Prostate gland (tissue), 2 donors: ENCODE measurements around the gene THPO. TPM values are rescaled to one million over a fixed set of nuclear protein-coding genes. Genes with fewer than 3 reads are reported as not detected.

Source experiments
- DNase-seq: peaks from one replicate; pipeline ENCODE4 v3.0.0-alpha.2; 2019; ENCODE audit warnings: low spot score
- H3K27ac ChIP-seq, 2 donors: fragments of 200-600 bp; sonication (generic); 2 replicates each; pipeline ENCODE4 v1.5.1; 2017 to 2019
- H3K27me3 ChIP-seq: fragments of 200-600 bp; sonication (generic); replicated peaks from 2 replicates; pipeline ENCODE4 v1.5.1; 2019; ENCODE audit not compliant: insufficient read depth
- H3K36me3 ChIP-seq, 2 donors: fragments of 200-600 bp; sonication (generic); 1 replicate in 1 of 2; 2 replicates in 1 of 2; pipeline versions ENCODE4 v1.5.1 to v1.8.1; 2017 to 2019
- H3K4me1 ChIP-seq: fragments of 200-600 bp; sonication (generic); replicated peaks from 2 replicates; pipeline ENCODE4 v1.5.1; 2019
- H3K4me3 ChIP-seq, 2 donors: fragments of 200-600 bp; sonication (generic); 2 replicates each; pipeline ENCODE4 v1.5.1; 2017 to 2019
- H3K9me3 ChIP-seq: fragments of 200-600 bp; sonication (generic); 2 replicates; pipeline ENCODE4 v1.5.1; 2017
- POLR2A ChIP-seq: fragments of 450-650 bp; IDR thresholded peaks from one replicate; pipeline ENCODE4 v1.6.1; 2016; ENCODE audit warnings: antibody characterized with exemption, mild to moderate bottlenecking
- POLR2AphosphoS5 ChIP-seq: sonication (generic); formaldehyde crosslinking; IDR thresholded peaks from one replicate; pipeline ENCODE4 v1.6.1; 2017; ENCODE audit warnings: antibody characterized with exemption
- WGBS: methylation state at CpG from one replicate; pipeline ENCODE4 v1.1.5; 2018; 5-methylcytosine and 5-hydroxymethylcytosine counted together
- intact Hi-C: fragments of 100-400 bp; cut with DNase I; formaldehyde crosslinking; loops from one replicate; pipeline ENCODE4 v1.14.2; 2022
- total RNA-seq, 2 donors: library from RNA; depleted of rRNA; stranded (reverse); fragments of >200 nt; gene quantifications; one replicate each; pipeline ENCODE4 v1.1.0, GENCODE V29; 2016
- TF ChIP-seq, protein P1 (sequence below), 4 experiments: fragments of 200-600 bp in 2 of 4; fragments of 450-650 bp in 2 of 4; sonication (generic) in 2 of 4; IDR thresholded peaks; 1 replicate in 3 of 4; 2 replicates in 1 of 4; pipeline ENCODE4 v1.5.1; 2016 to 2019; ENCODE audit warnings: antibody characterized with exemption in 4 of 4, mild to moderate bottlenecking in 2 of 4, moderate library complexity in 2 of 4

The THPO gene
- total RNA-seq, 2 donors from 2014 or later: not detected

DNA sequence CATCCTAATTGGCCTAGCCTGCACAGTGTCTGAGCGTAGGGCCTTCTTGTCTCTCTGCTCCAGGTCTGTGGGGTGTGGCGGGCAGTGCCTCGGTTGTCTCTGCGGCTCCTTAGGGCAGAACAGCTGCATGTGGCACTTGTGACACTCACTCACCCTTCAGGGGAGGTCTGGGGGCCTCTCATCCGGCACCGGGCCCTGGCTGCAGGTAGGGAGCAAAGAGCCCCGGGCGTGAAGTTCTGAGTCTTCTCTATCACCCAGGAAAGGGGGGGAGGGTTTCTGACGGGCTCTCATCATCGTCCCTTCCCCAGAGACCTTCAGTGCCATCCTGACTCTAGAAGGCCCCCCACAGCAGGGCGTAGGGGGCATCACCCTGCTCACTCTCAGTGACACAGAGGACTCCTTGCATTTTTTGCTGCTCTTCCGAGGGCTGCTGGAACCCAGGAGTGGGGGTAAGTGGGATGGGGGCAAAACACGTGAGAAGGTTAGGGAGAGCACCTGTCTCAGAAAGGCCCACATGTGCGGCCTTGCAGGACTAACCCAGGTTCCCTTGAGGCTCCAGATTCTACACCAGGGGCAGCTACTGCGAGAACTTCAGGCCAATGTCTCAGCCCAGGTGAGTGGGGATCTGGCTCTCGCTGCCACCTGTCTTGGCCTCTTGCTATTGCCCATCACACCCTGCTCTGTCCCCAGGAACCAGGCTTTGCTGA lies 4.5 kb upstream of the THPO start:
- no peak for DNase-seq
- intact Hi-C loops: no loop called here
- Histone ChIP-seq H3K27me3 (no peaks in the 10 kb centered on the region), H3K36me3 (no peaks in the 10 kb centered on the region), H3K9me3 (no peaks in the 10 kb centered on the region), H3K4me1 (no peaks in the 10 kb centered on the region), H3K4me3 (no peak overlapping the region), H3K27ac (no peak overlapping the region)
- 91% methylated on average over 16 of the region's 16 CpGs for WGBS
- TF ChIP-seq, protein P1, sequence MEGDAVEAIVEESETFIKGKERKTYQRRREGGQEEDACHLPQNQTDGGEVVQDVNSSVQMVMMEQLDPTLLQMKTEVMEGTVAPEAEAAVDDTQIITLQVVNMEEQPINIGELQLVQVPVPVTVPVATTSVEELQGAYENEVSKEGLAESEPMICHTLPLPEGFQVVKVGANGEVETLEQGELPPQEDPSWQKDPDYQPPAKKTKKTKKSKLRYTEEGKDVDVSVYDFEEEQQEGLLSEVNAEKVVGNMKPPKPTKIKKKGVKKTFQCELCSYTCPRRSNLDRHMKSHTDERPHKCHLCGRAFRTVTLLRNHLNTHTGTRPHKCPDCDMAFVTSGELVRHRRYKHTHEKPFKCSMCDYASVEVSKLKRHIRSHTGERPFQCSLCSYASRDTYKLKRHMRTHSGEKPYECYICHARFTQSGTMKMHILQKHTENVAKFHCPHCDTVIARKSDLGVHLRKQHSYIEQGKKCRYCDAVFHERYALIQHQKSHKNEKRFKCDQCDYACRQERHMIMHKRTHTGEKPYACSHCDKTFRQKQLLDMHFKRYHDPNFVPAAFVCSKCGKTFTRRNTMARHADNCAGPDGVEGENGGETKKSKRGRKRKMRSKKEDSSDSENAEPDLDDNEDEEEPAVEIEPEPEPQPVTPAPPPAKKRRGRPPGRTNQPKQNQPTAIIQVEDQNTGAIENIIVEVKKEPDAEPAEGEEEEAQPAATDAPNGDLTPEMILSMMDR (IDR thresholded peaks at IDR 0.05): no peak
- TF ChIP-seq POLR2AphosphoS5 (no peak), POLR2A (no peak)

DNA sequence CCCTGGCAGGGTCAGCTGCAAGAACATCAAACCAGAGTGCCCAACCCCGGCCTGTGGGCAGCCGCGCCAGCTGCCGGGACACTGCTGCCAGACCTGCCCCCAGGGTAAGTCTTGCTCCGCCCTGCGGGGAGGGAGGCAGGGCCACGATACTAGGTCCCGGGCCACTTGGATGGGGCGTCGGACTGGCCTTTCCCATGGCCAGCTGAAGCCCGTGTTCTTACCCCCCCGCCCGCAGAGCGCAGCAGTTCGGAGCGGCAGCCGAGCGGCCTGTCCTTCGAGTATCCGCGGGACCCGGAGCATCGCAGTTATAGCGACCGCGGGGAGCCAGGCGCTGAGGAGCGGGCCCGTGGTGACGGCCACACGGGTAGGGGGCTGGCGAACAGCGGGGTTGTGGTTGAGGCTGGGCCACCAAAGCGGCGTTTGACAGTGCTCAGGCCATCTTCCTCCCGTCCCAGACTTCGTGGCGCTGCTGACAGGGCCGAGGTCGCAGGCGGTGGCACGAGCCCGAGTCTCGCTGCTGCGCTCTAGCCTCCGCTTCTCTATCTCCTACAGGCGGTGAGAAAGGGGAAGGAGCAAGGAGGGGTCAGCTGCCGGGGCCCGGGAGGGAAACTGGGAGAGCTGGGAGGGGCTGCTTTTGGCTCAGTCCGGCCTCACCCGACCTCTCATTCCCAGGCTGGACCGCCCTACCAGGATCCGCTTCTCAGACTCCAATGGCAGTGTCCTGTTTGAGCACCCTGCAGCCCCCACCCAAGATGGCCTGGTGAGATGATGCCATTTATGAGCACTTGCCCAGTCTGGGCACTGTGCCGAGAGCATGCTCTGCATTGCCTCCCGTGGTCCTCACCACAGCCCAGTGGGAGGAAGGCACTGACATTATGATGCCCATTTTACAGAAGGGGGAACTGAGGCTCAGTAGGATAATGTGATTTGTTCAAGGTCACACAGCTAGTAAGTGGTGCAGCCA lies 3.5 kb upstream of the THPO start:
- Histone ChIP-seq H3K27me3 (no peaks in the 10 kb centered on the region), H3K27ac (no peak overlapping the region), H3K9me3 (no peaks in the 10 kb centered on the region), H3K4me1 (no peaks in the 10 kb centered on the region), H3K36me3 (no peaks in the 10 kb centered on the region), H3K4me3 (no peak overlapping the region)
- intact Hi-C loops: no loop called here
- no peak for TF ChIP-seq POLR2A
- TF ChIP-seq POLR2AphosphoS5: no peak
- TF ChIP-seq, protein P1 (IDR thresholded peaks at IDR 0.05): no peak
- DNase-seq: no peak
- 35% methylated on average over 54 of the region's 55 CpGs for WGBS

DNA sequence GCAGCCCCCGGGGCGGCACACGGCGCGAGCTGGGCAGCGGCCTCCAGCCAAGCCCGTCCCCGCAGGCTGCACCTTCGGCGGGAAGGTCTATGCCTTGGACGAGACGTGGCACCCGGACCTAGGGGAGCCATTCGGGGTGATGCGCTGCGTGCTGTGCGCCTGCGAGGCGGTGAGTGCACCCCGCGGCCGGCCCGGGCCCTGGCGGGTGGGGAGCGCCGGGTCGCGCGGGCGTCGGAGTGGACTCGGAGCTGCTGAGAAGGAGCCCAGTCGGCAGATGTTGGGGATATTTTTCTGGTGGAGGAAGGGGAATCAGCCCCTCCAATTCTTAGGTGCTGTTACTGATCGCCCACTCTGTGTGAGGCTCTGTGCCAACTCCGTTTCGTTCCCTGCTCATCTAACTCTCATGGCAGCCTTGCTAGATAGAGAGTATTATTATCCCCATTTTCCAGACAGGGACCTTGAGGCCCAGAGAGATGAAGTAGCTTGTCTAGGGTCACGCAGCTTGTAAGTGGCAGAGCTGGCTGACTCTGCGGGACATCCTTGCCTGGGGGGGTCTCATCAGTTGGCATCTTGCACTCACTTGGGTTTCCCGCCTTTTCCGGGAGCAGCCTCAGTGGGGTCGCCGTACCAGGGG lies 2.7 kb upstream of the THPO start:
- Histone ChIP-seq H3K4me3 (peak overlapping the region; percentile 44 to 49), H3K27me3 (no peaks in the 10 kb centered on the region), H3K27ac (no peak overlapping the region), H3K36me3 (no peaks in the 10 kb centered on the region), H3K9me3 (no peaks in the 10 kb centered on the region), H3K4me1 (no peaks in the 10 kb centered on the region)
- no peak for DNase-seq
- intact Hi-C loops: no loop called here
- 5% methylated on average over 41 of the region's 42 CpGs for WGBS
- TF ChIP-seq POLR2A: no peak
- TF ChIP-seq, protein P1 (IDR thresholded peaks at IDR 0.05): no peak
- no peak for TF ChIP-seq POLR2AphosphoS5

DNA sequence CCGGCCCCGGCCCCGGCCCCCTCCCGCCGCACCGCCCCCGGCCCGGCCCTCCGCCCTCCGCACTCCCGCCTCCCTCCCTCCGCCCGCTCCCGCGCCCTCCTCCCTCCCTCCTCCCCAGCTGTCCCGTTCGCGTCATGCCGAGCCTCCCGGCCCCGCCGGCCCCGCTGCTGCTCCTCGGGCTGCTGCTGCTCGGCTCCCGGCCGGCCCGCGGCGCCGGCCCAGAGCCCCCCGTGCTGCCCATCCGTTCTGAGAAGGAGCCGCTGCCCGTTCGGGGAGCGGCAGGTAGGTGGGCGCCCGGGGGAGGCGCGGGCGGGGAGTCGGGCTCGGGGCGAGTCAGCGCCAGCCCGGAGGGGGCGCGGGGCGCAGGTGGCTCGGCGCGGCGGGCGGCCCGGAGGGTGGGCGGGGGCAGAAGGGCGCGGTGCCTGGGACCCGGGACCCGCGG lies 2.2 kb upstream of the THPO start:
- Histone ChIP-seq H3K27ac (no peak overlapping the region), H3K27me3 (no peaks in the 10 kb centered on the region), H3K36me3 (no peaks in the 10 kb centered on the region), H3K9me3 (no peaks in the 10 kb centered on the region), H3K4me1 (no peaks in the 10 kb centered on the region), H3K4me3 (peak overlapping the region; percentile 44 to 49)
- DNase-seq: peak; percentile 33
- intact Hi-C loops: no loop called here
- 0% methylated on average over 12 of the region's 62 CpGs for WGBS
- no peak for TF ChIP-seq POLR2AphosphoS5
- TF ChIP-seq, protein P1 (IDR thresholded peaks at IDR 0.05): no peak
- TF ChIP-seq POLR2A: no peak
